GM19324 (cell line): ENCODE results near the gene SLC27A5.
"Not testable (repeated sequence)": the region's sequence is repeated elsewhere in the genome, so short reads cannot be mapped to it uniquely, and the experiment has no call there.

Experiments used
- ATAC-seq: cut with Tn5 transposase; IDR thresholded peaks from one replicate; pipeline ENCODE4 v1.9.1; 2021; ENCODE audit warnings: mild to moderate bottlenecking, moderate library complexity; ENCODE audit not compliant: unreplicated experiment, low FRiP score

SLC27A5 gene

GRCh38 chr19:58551577-58552471, 40.0 kb upstream of the SLC27A5 start:
- ATAC-seq: no peak

- ATAC-seq: no peak
Measured at GRCh38 chr19:58551123-58551497, 39.3 kb upstream of the SLC27A5 start.

GRCh38 chr19:58550362-58551122, 38.8 kb upstream of the SLC27A5 start:
- ATAC-seq: no peak

- ATAC-seq: no peak
Measured at GRCh38 chr19:58549664-58550361, 38.0 kb upstream of the SLC27A5 start.

GRCh38 chr19:58548859-58549663, 37.3 kb upstream of the SLC27A5 start:
- no peak for ATAC-seq

GRCh38 chr19:58547323-58548312, 35.8 kb upstream of the SLC27A5 start:
- no peak for ATAC-seq

GRCh38 chr19:58546019-58546530, 34.3 kb upstream of the SLC27A5 start:
- ATAC-seq: no peak

- ATAC-seq: no peak
Measured at GRCh38 chr19:58545286-58546018, 33.7 kb upstream of the SLC27A5 start.

GRCh38 chr19:58544591-58545285, 32.9 kb upstream of the SLC27A5 start:
- peak; percentile 73 for ATAC-seq

GRCh38 chr19:58543826-58544590, 32.2 kb upstream of the SLC27A5 start, which contains the start of gene TRIM28:
TRIM28 (plus strand) TSS chr19:58544064; CDS start chr19:58544758, 694 bp downstream.
- peak; percentile 87 for ATAC-seq

- not testable (repeated sequence) for ATAC-seq
Measured at GRCh38 chr19:58542641-58543372, 31.0 kb upstream of the SLC27A5 start.

- not testable (repeated sequence) for ATAC-seq
Measured at GRCh38 chr19:58539169-58539559, 27.4 kb upstream of the SLC27A5 start.

GRCh38 chr19:58538257-58539168, 26.7 kb upstream of the SLC27A5 start:
- ATAC-seq: no peak

- ATAC-seq: no peak
Measured at GRCh38 chr19:58536852-58537798, 25.3 kb upstream of the SLC27A5 start.
